Fibroblast of the aortic adventitia (primary cell): ENCODE data around the gene TMPRSS11D. TPM values are rescaled to one million over a fixed set of nuclear protein-coding genes. Genes with fewer than 3 reads are reported as not detected.

ENCODE experiments used
- DNase-seq: peaks from one replicate; pipeline ENCODE4 v3.0.0-alpha.2; 2010; ENCODE audit warnings: low read depth
- H3K4me3 ChIP-seq: 2 replicates; pipeline ENCODE4 v1.5.1; 2011; ENCODE audit warnings: low read depth, mild to moderate bottlenecking, control low read depth, low read length, moderate library complexity
- total RNA-seq: library from RNA; depleted of rRNA; stranded (reverse); fragments of >200 nt; gene quantifications from 2 replicates; pipeline ENCODE4 v1.2.3, GENCODE V29; 2012; ENCODE audit warnings: low replicate concordance
- TF ChIP-seq, protein P1 (sequence below): IDR thresholded peaks from 2 replicates; pipeline ENCODE4 v1.5.1; 2011; ENCODE audit warnings: mild to moderate bottlenecking, low read length, control low read depth, inconsistent platforms; ENCODE audit not compliant: insufficient read depth

The TMPRSS11D gene, protein sequence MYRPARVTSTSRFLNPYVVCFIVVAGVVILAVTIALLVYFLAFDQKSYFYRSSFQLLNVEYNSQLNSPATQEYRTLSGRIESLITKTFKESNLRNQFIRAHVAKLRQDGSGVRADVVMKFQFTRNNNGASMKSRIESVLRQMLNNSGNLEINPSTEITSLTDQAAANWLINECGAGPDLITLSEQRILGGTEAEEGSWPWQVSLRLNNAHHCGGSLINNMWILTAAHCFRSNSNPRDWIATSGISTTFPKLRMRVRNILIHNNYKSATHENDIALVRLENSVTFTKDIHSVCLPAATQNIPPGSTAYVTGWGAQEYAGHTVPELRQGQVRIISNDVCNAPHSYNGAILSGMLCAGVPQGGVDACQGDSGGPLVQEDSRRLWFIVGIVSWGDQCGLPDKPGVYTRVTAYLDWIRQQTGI
- 0.09 TPM in 1 of 2 replicates, not detected in the other for total RNA-seq

DNA sequence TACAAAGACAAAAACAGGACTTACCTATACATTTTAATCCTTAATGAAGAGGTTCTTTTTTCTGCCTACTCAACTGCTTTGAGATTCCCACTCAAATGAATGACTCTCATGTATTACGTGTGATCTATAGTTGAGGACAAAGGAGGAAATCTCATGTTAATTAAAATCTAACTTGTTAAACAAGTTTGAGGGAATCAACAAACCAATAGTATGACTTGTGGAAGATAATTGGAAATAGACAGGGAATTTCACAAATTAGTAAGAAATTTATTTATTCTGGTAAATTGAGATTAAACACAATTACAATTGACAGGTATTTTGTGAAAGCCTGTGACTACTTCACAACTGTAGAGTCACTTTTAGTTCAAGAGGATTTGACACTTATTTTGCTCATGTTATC lies at the start of gene TMPRSS11D:
TSS of gene TMPRSS11D (minus strand) at position 101 of the 400 bp plus-strand sequence. CDS start at position 32, 69 bp downstream.
- TF ChIP-seq, protein P1, sequence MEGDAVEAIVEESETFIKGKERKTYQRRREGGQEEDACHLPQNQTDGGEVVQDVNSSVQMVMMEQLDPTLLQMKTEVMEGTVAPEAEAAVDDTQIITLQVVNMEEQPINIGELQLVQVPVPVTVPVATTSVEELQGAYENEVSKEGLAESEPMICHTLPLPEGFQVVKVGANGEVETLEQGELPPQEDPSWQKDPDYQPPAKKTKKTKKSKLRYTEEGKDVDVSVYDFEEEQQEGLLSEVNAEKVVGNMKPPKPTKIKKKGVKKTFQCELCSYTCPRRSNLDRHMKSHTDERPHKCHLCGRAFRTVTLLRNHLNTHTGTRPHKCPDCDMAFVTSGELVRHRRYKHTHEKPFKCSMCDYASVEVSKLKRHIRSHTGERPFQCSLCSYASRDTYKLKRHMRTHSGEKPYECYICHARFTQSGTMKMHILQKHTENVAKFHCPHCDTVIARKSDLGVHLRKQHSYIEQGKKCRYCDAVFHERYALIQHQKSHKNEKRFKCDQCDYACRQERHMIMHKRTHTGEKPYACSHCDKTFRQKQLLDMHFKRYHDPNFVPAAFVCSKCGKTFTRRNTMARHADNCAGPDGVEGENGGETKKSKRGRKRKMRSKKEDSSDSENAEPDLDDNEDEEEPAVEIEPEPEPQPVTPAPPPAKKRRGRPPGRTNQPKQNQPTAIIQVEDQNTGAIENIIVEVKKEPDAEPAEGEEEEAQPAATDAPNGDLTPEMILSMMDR, result no peak
- DNase-seq, result no peak
- H3K4me3 ChIP-seq, result no peak within 1 kb of the TSS

DNA sequence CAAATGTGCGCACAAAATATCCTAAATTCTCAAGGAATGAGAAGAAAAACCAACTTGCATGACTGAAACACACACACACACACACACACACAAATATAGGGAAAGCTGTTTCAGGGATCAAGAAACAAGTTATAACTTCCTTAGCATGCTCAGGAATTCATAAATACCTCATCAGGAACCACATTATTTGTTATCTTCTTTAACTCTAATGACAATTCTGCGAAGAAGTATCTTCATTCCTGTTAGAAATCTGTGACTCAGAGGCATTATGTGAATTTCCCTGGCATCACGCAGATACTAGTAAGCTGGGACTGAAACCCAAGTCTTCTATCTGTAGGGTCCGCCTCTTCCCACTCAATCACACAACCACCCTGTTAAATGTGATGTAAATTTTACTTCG lies 49.2 kb upstream of the TMPRSS11D start:
- DNase-seq, result no peak
- TF ChIP-seq, protein P1, result no peak
- no peak overlapping the region for H3K4me3 ChIP-seq

DNA sequence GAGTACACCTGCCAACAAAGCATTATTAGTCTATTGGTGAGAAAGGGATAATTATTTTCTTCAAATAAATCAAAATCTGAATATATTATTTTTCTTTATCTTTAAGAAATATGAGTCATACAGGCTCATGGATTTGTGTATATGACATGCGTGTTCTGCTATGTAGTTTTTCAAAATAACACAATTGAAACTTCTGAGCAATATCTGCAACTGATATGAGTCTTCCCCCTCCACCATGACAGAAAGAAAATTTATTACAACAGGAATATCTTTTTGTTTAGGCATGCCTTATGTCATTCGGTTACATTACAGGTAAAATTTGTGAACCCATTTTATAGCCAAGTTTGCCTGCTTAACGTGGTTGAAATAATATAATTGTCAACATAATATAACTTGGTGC lies 47.5 kb upstream of the TMPRSS11D start:
- no peak overlapping the region for H3K4me3 ChIP-seq
- TF ChIP-seq, protein P1, result no peak
- DNase-seq, result no peak

DNA sequence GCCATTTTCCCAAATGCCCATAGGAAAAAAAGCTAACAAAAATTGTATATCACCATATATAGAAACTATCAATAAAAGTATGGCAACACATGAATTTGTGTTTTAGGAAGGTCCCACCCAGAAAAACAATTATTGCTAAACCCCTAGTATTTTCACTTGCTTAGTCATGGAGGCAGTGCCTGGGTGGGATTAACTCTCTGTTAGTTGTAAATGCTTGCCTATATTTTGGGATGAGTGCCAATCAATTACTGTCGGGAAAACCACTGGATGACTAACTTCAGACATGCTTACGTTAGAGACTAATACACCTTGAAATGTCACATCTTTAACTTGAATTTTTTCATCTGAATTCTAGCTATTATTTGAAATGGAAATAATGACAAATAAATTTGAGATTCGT lies 45.6 kb upstream of the TMPRSS11D start:
- TF ChIP-seq, protein P1, result no peak
- H3K4me3 ChIP-seq, result no peak overlapping the region
- peak; percentile 33 for DNase-seq

DNA sequence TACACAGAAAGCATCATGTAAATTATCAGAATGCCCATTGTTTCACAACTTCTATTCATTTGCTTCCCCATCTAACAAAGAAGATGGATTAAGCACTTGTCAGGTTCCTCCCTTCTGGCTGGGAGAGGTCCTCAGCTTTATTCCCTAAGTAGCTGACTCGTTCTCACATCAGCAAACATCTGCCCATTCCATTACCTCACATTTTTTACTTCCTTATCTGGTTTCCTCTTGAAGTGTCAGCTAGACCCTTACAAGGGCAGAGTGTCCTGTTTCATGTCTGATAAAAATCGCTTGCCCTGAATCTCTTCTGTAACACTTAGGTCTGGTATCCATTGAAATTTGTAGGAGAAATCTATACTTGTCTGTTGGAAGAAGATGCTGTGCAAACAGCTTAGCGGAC lies 44.7 kb upstream of the TMPRSS11D start:
- TF ChIP-seq, protein P1, result no peak
- peak; percentile 22 for DNase-seq
- no peak overlapping the region for H3K4me3 ChIP-seq

DNA sequence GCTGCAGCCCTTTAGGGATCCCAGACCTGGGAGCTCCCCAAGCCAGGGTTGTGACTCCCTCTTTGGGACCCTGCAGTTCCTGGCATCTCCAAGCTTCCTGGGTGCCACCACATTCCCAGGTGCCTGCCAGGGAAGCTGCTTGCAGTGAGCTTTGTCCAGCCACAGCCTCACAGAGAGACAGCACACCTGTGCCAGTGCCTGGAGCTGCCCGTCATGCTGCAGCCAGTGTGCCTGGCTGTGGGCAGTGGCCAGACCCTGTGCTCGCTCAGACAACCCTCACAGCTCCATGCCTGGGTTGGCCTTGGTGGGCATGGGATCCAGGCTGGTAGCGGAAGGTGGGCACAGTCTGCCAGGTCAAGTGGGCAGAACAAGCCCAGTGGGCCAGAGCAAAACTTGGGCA lies 43.4 kb upstream of the TMPRSS11D start:
- no peak overlapping the region for H3K4me3 ChIP-seq
- DNase-seq, result no peak
- TF ChIP-seq, protein P1, result no peak

DNA sequence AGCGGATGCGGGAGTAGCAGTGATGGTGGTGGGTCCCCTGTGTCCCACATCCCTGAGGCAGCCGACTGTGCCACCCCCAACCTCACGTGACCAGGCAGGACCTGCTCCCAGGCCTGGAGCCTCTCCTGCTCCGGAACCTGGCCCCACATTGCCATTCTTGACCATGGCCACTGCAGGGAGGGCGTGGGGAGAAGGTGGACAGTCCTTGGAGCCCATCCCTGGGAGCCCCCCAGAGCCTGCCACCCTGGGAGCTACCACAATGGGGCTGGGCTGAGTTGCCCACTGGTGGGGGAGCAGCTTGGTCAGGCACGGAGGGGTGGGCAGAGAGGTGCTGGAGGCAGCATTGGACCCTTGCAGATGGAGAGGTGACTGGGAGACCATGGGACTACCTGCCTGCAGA lies 42.7 kb upstream of the TMPRSS11D start:
- TF ChIP-seq, protein P1, result no peak
- DNase-seq, result no peak
- no peak overlapping the region for H3K4me3 ChIP-seq
